Measurements from ENCODE around the gene TRAPPC12.

The TRAPPC12 gene

DNA sequence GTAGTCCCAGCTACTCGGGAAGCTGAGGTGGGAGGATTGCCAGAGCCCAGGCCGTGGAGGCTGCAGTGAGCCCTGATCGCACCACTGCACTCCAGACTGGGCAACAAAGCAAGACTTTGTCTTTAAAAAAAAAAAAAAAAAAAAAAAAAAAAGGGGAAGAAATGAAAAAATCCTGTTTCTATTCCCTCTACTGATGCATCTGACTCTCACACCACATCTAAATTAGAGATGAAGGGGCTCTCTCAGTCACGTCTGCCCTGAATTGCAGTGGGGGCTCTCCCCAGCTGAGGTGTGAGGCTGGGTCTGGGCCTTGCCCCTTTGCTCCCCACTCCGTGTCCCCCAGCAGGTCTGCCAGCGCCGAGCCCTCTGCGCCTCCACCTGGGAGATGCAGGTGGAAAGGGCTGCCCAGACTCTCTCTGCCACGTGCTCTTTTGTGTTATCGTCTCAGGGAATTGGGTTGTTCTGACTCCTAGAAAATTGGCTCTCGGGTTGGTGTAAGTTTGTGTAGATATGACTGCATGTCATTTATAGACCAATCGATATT, 30.2 kb downstream of the TRAPPC12 start:
- no peak for DNase-seq

DNA sequence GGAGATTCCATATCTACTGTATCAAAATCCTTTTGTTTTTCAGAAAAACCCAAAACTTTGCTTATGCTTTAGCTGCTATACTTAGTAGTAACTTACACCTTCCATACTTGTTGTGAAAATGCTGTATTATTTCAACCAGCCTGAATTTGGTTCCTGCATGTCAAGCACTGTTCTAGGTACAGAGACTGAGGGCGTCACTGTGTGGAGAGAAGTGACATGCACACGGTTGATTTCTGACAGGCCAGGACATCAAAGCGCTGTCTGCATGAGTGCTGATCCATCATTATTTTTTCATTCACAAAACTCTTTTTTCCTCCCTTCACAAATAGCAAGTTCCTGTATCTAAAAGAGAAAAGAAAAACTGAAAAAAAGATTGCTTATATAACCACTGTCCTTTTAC, 31.6 kb downstream of the TRAPPC12 start:
- no peak for DNase-seq

- DNase-seq, result no peak
These were observed 34.2 kb downstream of the TRAPPC12 start for GRCh38 chr2:3413697-3414096.

GRCh38 chr2:3414133-3414860, 34.8 kb downstream of the TRAPPC12 start:
- no peak for DNase-seq

DNA sequence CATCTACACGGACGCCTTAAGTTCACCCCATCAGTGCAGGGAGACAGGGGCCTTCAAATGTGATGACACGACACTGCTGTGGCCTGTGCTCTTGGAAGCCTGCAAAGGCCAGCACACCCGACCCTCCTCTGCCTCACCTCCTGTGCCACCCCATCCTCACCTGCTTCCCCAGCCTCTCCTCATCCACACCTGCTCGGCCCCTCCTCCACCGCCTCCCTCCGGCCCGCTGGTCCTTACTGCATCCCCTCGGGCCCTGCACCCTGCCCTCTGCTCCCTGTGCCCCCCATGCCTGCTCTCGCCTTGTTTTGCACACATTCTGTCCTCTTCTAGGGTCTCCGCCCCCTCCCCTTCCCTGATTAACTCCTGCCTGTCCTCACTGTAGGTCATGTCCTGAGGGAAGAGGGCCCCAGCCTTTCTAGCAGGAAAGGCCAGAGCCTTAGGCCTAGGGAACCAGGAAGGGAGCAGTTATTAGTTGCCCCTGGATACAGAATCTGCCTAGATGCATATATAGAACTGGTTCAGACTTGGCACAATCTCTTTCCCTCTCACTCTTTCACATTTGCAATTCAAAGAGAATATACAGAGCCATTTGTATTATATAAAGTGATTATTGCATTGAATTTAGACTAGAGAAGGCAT, 39.4 kb downstream of the TRAPPC12 start:
- no peak for DNase-seq

- no peak for DNase-seq
These were observed 40.7 kb downstream of the TRAPPC12 start for GRCh38 chr2:3420076-3420768.

- DNase-seq, result no peak
These were observed 41.4 kb downstream of the TRAPPC12 start for GRCh38 chr2:3420769-3421397.

- DNase-seq, result no peak
These were observed 42.1 kb downstream of the TRAPPC12 start for GRCh38 chr2:3421580-3421979.

GRCh38 chr2:3422161-3422779, 42.8 kb downstream of the TRAPPC12 start:
- DNase-seq, result no peak

- DNase-seq, result peak; percentile 17 to 51
These were observed 44.1 kb downstream of the TRAPPC12 start for GRCh38 chr2:3423492-3424170.

DNA sequence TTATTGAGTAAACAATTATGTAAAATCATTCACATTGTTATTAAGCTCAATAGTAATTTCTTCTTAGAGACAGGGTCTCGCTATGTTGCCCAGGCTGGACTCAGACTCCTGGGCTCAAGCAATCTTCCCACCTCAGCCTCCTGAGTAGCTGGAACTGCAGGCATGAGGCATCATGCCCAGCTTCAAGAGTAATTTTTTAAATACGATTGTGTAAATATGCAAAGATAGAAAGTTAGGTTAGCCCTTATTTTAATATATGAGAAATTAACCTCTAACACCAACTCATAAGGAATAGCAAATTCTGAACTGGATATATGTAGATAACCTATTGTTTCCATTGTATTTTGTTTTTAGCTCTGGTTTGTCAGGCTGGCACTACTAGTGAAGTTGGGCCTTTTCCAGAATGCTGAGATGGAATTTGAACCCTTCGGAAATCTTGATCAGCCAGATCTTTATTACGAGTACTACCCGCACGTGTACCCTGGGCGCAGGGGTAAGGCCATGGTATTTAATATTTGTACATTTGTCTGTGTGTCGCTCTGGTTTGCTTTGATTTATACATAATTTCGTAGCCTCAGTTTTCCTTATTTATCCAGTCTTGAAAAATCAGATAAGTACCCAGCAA, 44.8 kb downstream of the TRAPPC12 start:
- no peak for DNase-seq

DNA sequence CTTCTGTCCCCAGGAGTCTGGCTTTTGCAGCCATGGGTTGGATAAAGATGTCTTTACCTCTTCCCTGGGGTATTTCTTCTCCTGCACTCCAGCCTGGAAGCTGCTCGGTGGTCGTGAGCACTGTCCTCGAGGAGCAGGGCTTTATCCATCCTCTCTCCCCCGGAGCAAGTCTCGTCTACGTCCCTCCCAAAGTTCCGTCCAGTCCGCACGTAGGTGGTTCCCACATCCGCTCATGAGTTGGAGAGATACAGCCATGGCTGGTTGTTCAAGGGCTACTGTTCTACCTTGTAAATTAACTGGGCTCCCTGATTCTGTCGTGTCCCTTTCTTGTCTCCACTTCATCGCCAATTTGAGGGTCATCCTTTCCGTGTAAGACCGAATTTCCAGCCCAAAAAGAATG, 47.1 kb downstream of the TRAPPC12 start:
- no peak for DNase-seq

- DNase-seq, result no peak
These were observed 47.8 kb downstream of the TRAPPC12 start for GRCh38 chr2:3427272-3427671.

GRCh38 chr2:3428577-3428976, 49.1 kb downstream of the TRAPPC12 start:
- no peak for DNase-seq

DNA sequence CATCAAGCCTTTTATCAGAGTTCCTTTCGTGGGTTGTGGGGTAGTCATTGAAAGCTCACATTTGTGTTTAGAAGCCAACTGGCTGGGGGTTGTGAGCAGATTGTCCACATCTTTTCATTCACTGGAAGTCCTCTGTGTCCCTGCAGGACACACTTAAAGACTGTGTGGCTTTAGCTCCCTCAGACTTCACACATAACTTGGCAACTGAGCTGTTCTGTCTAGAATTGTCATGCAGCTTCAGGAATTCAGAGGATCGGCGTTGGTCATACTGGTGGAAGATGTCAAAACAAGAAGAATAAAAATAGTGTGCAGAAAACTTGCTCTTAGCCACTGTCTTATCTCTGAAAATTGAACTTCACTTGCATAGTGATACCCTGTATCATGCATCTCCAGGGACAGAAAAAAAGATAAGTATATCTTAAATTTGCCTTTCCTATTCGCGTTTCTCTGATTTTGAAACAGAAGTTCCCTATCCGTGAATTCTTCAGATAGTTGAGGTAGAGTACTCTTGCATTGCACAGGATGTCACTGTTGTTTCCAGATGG, 49.6 kb downstream of the TRAPPC12 start:
- no peak for DNase-seq

- no peak for DNase-seq
These were observed 50.7 kb downstream of the TRAPPC12 start for GRCh38 chr2:3430172-3430571.

DNA sequence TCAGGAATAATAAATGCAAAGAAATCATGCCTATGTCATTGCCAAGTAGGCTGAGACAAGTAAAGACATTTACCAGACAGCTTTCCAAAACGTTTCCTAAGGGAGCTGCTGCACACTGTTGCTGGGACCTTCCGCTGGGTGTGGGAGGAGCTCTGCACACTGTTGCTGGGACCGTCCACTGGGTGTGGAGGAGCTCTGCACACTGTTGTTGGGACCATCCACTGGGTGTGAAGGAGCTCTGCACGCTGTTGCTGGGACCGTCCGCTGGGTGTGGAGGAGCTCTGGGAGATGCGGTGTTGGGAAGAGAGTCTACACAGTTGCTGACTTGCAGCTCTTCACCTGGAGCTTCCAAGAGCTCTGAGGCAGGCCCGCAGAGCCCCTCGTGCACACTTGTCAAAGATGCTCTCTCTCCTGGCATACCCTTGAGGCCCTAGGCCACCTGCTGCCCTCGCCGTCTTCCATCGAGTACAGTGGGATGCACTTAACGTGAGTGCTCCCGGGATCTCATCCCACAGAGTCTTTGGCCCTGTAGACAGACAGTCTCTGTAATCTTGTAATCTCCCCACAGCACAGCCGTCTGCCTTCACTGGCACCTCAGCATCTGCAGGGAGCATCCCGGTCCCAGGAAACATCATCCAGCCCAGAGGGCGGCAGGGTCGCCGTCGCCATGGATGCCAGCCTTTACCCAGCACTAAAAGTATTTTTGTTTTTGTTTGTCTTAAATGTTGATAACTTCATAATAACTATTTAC, 51.4 kb downstream of the TRAPPC12 start:
- DNase-seq, result no peak

GRCh38 chr2:3432067-3432466, 52.6 kb downstream of the TRAPPC12 start:
- DNase-seq, result no peak

DNA sequence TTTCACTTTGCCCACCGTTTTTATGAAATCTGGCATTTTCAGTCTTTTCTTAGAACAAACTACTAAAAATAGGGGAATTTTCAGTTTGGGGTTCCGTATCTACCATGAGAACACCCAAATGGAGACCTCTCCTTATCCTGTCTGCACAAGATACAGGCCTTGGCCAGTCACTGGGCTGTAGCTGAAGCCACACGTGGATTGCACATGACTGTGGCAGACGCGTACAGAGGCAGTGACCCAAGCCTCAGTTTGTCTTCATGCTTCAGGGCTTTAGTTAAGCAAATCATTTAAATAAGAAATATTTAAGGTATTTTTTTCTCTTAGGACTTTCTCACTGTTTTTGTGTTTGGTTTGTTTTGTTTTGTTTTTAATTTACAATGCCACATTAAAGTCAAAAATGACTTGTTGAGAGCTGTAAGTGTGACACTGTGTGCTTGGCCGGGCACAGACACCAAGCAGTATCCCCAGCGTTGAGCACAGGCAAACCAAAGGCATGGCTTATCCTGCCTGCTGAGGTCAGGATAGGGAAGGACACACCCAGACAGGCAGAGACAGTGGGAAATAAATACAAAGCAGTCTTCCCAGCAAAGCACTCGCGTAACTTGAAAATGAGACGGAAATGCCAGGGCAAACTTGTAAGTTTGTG, 53.3 kb downstream of the TRAPPC12 start:
- DNase-seq, result no peak

- DNase-seq, result no peak
These were observed 53.8 kb downstream of the TRAPPC12 start for GRCh38 chr2:3433339-3433699.
